Endothelial cell of umbilical vein (primary cell): Measurements from ENCODE around the gene C14orf39. TPM values are rescaled to one million over a fixed set of nuclear protein-coding genes. Genes with fewer than 3 reads are reported as not detected.

Source experiments
- BruUV-seq: library from RNA; stranded (reverse); fragments of 400-500 nt; replicated peaks from 2 replicates; lab custom pipeline; 2021; lab: Mats Ljungman, UMichigan
- CTCF ChIA-PET: fragments of 300-600, 350-600 bp; sonication (Branson Sonifier 250); formaldehyde crosslinking; loops from one replicate; lab custom pipeline; 2021; ENCODE audit warnings: antibody characterized with exemption, inconsistent platforms; lab: Charles Lee
- POLR2A ChIA-PET: fragments of 300-600, 350-600 bp; sonication (Branson Sonifier 250); formaldehyde crosslinking; loops from one replicate; lab custom pipeline; 2021; ENCODE audit warnings: antibody characterized with exemption, inconsistent platforms; lab: Charles Lee
- DNase-seq: peaks from one replicate; pipeline ENCODE4 v3.0.0-alpha.2; 2011; ENCODE audit warnings: low read depth, low spot score
- FAIRE-seq: peaks from 2 replicates; lab custom pipeline; 2011; peaks lifted over from hg19 to GRCh38; lab: Jason Lieb, UNC
- H2AFZ ChIP-seq: 2 replicates; pipeline ENCODE4 v1.6.0; 2012; ENCODE audit warnings: low read depth, low read length, control low read depth, inconsistent platforms
- H3K27ac ChIP-seq: 2 replicates; pipeline ENCODE4 v1.5.1; 2011; ENCODE audit warnings: low read depth, mild to moderate bottlenecking, control low read depth, low read length, moderate library complexity; ENCODE audit not compliant: insufficient read depth
- H3K27me3 ChIP-seq, 2 experiments: 2 replicates each; pipeline versions ENCODE4 v1.6.0 to v1.6.1; 2011; ENCODE audit warnings: low read length in 2 of 2, mixed read lengths in 1 of 2; ENCODE audit not compliant: control insufficient read depth in 2 of 2, insufficient read depth in 2 of 2
- H3K36me3 ChIP-seq, 2 experiments: 2 replicates in 1 of 2; 3 replicates in 1 of 2; pipeline ENCODE4 v1.5.1; 2011; ENCODE audit warnings: low read length in 2 of 2, mild to moderate bottlenecking in 1 of 2, moderate library complexity in 1 of 2; ENCODE audit not compliant: control insufficient read depth in 2 of 2, insufficient read depth in 2 of 2; ENCODE audit errors: extremely low read depth in 1 of 2
- H3K4me1 ChIP-seq: 3 replicates; pipeline ENCODE4 v1.5.1; 2011; ENCODE audit warnings: mild to moderate bottlenecking, low read length; ENCODE audit not compliant: control insufficient read depth, insufficient read depth; ENCODE audit errors: extremely low read depth
- H3K4me2 ChIP-seq: 2 replicates; pipeline ENCODE4 v1.6.1; 2011; ENCODE audit warnings: low read length, control low read depth, mixed read lengths; ENCODE audit not compliant: insufficient read depth
- H3K4me3 ChIP-seq, 3 experiments: fragments of 200-600 bp in 1 of 3; sonication (generic), shearing (Covaris generic) in 1 of 3; replicated peaks in 1 of 3; 2 replicates each; pipeline ENCODE4 v1.5.1; 2011 to 2016; ENCODE audit warnings: control low read depth in 3 of 3, low read length in 3 of 3, mild to moderate bottlenecking in 2 of 3, inconsistent platforms in 1 of 3, low read depth in 1 of 3, moderate library complexity in 1 of 3; ENCODE audit not compliant: insufficient read depth in 1 of 3
- H3K79me2 ChIP-seq: 2 replicates; pipeline ENCODE4 v1.6.0; 2012; ENCODE audit warnings: low read length, inconsistent platforms; ENCODE audit not compliant: control insufficient read depth, insufficient read depth
- H3K9ac ChIP-seq: replicated peaks from 2 replicates; pipeline ENCODE3; 2011; ENCODE audit warnings: low read length, control low read depth; ENCODE audit not compliant: insufficient read depth; ENCODE audit errors: extremely low read depth
- H3K9me1 ChIP-seq: replicated peaks from 3 replicates; pipeline ENCODE4 v1.6.0; 2011; ENCODE audit warnings: mild to moderate bottlenecking, low read length; ENCODE audit not compliant: control insufficient read depth, insufficient read depth; ENCODE audit errors: extremely low read depth
- H3K9me3 ChIP-seq: replicated peaks from 2 replicates; pipeline ENCODE4 v1.5.1; 2012; ENCODE audit warnings: low read length, inconsistent platforms; ENCODE audit not compliant: control insufficient read depth, insufficient read depth
- H4K20me1 ChIP-seq: replicated peaks from 2 replicates; pipeline ENCODE3; 2011; ENCODE audit warnings: mild to moderate bottlenecking, low read length; ENCODE audit not compliant: control insufficient read depth, insufficient read depth; ENCODE audit errors: extremely low read depth
- EZH2 ChIP-seq: IDR thresholded peaks from 2 replicates; pipeline ENCODE4 v1.6.1; 2012; ENCODE audit warnings: borderline replicate concordance, low read depth, mild to moderate bottlenecking, moderate library complexity, low read length, inconsistent platforms; ENCODE audit not compliant: severe bottlenecking
- FOS ChIP-seq: IDR thresholded peaks from 2 replicates; pipeline ENCODE4 v1.6.1; 2011; ENCODE audit warnings: mild to moderate bottlenecking, low read length, moderate library complexity, borderline replicate concordance; ENCODE audit not compliant: insufficient read depth
- GATA2 ChIP-seq: IDR thresholded peaks from 2 replicates; pipeline ENCODE4 v1.7.0; 2011; ENCODE audit warnings: low read depth, mild to moderate bottlenecking, moderate library complexity, mixed read lengths, low read length; ENCODE audit not compliant: insufficient read length, insufficient read depth
- JUN ChIP-seq: IDR thresholded peaks from 2 replicates; pipeline ENCODE4 v1.6.1; 2011; ENCODE audit warnings: borderline replicate concordance, low read depth; ENCODE audit not compliant: insufficient read length, insufficient read depth
- MYC ChIP-seq: IDR thresholded peaks from one replicate; pipeline ENCODE4 v1.6.1; 2011; ENCODE audit warnings: mild to moderate bottlenecking, low read depth, low read length
- POLR2A ChIP-seq: IDR thresholded peaks from 2 replicates; pipeline ENCODE4 v1.6.1; 2012; ENCODE audit warnings: low read depth, mild to moderate bottlenecking, control low read depth, low read length
- POLR2AphosphoS5 ChIP-seq: IDR thresholded peaks from 2 replicates; pipeline ENCODE4 v1.6.1; 2012; ENCODE audit warnings: low read depth, mild to moderate bottlenecking, control low read depth, low read length, moderate library complexity; ENCODE audit not compliant: insufficient read depth
- dilution Hi-C: fragments of 300-500 bp; cut with MboI; formaldehyde crosslinking; loops from one replicate; pipeline ENCODE4 v1.15.0; 2019; ENCODE audit warnings: low sequenced_read_pairs; ENCODE audit not compliant: extremely low pct_ligation_motif_present
- intact Hi-C: fragments of 100-400 bp; cut with micrococcal nuclease; formaldehyde crosslinking; loops from one replicate; pipeline ENCODE4 v1.10.0; 2022
- polyA plus RNA-seq, 4 experiments: library from polyadenylated mRNA; depleted of rRNA in 3 of 4; stranded (reverse) in 3 of 4; unstranded in 1 of 4; fragments of >200 nt; gene quantifications; 2 replicates each; pipeline versions ENCODE4 v1.2.1 to v1.2.3, GENCODE V29; 2011 to 2012; ENCODE audit warnings: missing spikeins in 1 of 4
- total RNA-seq: library from RNA; stranded (reverse); gene quantifications from 2 replicates; pipeline ENCODE4 v1.2.3, GENCODE V29; 2021
- TF ChIP-seq, protein P1 (sequence below), 2 donors: IDR thresholded peaks; 1 replicate in 1 of 2; 2 replicates in 1 of 2; pipeline ENCODE4 v1.5.1; 2011; ENCODE audit warnings: low read length in 2 of 2, mild to moderate bottlenecking in 2 of 2, moderate library complexity in 2 of 2, control low read depth in 1 of 2, inconsistent platforms in 1 of 2, low read depth in 1 of 2; ENCODE audit not compliant: insufficient read depth in 1 of 2; ENCODE audit errors: extremely low read depth in 1 of 2
- TF ChIP-seq, protein P2 (sequence below): IDR thresholded peaks from 2 replicates; pipeline ENCODE4 v1.6.1; 2011; ENCODE audit not compliant: insufficient read depth, insufficient read length

C14orf39 gene
- total and polyA plus RNA-seq, 2 donors (not counting 3 experiments of a cell fraction or from before 2014, with no cell fraction given): not detected

- Histone ChIP-seq H3K4me3 (no peak overlapping the region), H2AFZ (no peak overlapping the region), H3K9me3 (no peaks in the 10 kb centered on the region), H3K4me1 (no peaks in the 10 kb centered on the region), H3K36me3 (no peaks in the 10 kb centered on the region), H4K20me1 (no peaks in the 10 kb centered on the region), H3K4me2 (no peak overlapping the region), H3K79me2 (no peaks in the 10 kb centered on the region), H3K27ac (no peak overlapping the region), H3K9me1 (no peaks in the 10 kb centered on the region), H3K9ac (no peak overlapping the region), H3K27me3 (peaks cover 22 to 43% of the 10 kb centered on the region in 2 experiments)
- ChIA-PET CTCF (no interaction called here), POLR2A (no interaction called here)
- no peak for FAIRE-seq
- intact Hi-C loops: no loop called here
- dilution Hi-C loops: no loop called here
- TF ChIP-seq MYC: no peak
- TF ChIP-seq GATA2: no peak
- TF ChIP-seq, protein P1, sequence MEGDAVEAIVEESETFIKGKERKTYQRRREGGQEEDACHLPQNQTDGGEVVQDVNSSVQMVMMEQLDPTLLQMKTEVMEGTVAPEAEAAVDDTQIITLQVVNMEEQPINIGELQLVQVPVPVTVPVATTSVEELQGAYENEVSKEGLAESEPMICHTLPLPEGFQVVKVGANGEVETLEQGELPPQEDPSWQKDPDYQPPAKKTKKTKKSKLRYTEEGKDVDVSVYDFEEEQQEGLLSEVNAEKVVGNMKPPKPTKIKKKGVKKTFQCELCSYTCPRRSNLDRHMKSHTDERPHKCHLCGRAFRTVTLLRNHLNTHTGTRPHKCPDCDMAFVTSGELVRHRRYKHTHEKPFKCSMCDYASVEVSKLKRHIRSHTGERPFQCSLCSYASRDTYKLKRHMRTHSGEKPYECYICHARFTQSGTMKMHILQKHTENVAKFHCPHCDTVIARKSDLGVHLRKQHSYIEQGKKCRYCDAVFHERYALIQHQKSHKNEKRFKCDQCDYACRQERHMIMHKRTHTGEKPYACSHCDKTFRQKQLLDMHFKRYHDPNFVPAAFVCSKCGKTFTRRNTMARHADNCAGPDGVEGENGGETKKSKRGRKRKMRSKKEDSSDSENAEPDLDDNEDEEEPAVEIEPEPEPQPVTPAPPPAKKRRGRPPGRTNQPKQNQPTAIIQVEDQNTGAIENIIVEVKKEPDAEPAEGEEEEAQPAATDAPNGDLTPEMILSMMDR (IDR thresholded peaks at IDR 0.05; ENCODE audit: extremely low read depth in 1 of 2, insufficient read depth in 1 of 2, low read depth in 1 of 2, low read length in 2 of 2): no peak
- TF ChIP-seq EZH2: no peak
- TF ChIP-seq POLR2A: no peak
- TF ChIP-seq FOS: no peak
- no peak for TF ChIP-seq JUN
- no peak for TF ChIP-seq POLR2AphosphoS5
- TF ChIP-seq, protein P2, sequence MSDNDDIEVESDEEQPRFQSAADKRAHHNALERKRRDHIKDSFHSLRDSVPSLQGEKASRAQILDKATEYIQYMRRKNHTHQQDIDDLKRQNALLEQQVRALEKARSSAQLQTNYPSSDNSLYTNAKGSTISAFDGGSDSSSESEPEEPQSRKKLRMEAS: no peak
- no TSS peak for BruUV-seq
- no peak for DNase-seq
Observed at GRCh38 chr14:60490270-60490669, 4.4 kb upstream of the C14orf39 start.
